Muscle of arm (tissue), 12 donors: Measurements from ENCODE around the gene ARMCX6. TPM values are rescaled to one million over a fixed set of nuclear protein-coding genes. Genes with fewer than 3 reads are reported as not detected.

Source experiments
- polyA plus RNA-seq, 12 donors: library from polyadenylated mRNA; unstranded; fragments of 120-200 nt; gene quantifications; one replicate each; pipeline ENCODE4 v1.2.1, GENCODE V29; 2013; ENCODE audit not compliant: insufficient read length in 12 of 12

The ARMCX6 gene
- polyA plus RNA-seq, 12 donors = 82.7 to 127 (median 110) TPM; not detected in 1

Other genes starting within 250 kb of the ARMCX6 start
- gene BTK, start 231.8 kb downstream of the ARMCX6 start, polyA plus RNA-seq = 10 to 100 TPM in 1 of 12 donors, 1 to 10 TPM in 9, not detected in 2; 1.2 to 10.6 (median 2.5) TPM
- 1,000 to 10,000 TPM in 10 of 12 donors, 100 to 1,000 TPM in 1, not detected in 1; 932 to 1,532 (median 1,212) TPM for gene RPL36A, start 227.0 kb downstream of the ARMCX6 start, polyA plus RNA-seq
- 10 to 100 TPM in 11 of 12 donors, not detected in 1; 11.4 to 21.7 (median 18.8) TPM for gene GLA, start 210.1 kb downstream of the ARMCX6 start, polyA plus RNA-seq
- gene HNRNPH2, start 209.8 kb downstream of the ARMCX6 start, polyA plus RNA-seq = 10 to 100 TPM in 11 of 12 donors, not detected in 1; 52.6 to 85.4 (median 74.1) TPM
- 10 to 100 TPM in 11 of 12 donors, not detected in 1; 30.1 to 65.9 (median 45.8) TPM for gene ARMCX4, start 132.5 kb downstream of the ARMCX6 start, polyA plus RNA-seq
- gene ARMCX1, start 67.5 kb downstream of the ARMCX6 start, polyA plus RNA-seq = 10 to 100 TPM in 11 of 12 donors, not detected in 1; 44.2 to 96.1 (median 84.4) TPM
- 100 to 1,000 TPM in 11 of 12 donors, 10 to 100 TPM in 1; 94.0 to 257 (median 161) TPM for gene ARMCX3, start 5.2 kb upstream of the ARMCX6 start, polyA plus RNA-seq
- gene ARMCX2, start 41.9 kb upstream of the ARMCX6 start, polyA plus RNA-seq = 100 to 1,000 TPM in 11 of 12 donors, not detected in 1; 106 to 190 (median 149) TPM